Activated CD8-positive, alpha-beta T cell treated with anti-CD3 and anti-CD28 coated beads for 36 hours (primary cell): ENCODE measurements around the gene PLA2G3. TPM values are rescaled to one million over a fixed set of nuclear protein-coding genes. Genes with fewer than 3 reads are reported as not detected.
"Not testable (repeated sequence)": the region's sequence is repeated elsewhere in the genome, so short reads cannot be mapped to it uniquely, and the experiment has no call there.

Experiments
- ATAC-seq: fragments of 200-7000 bp; cut with Tn5 transposase; one replicate; pipeline ENCODE4 v1.10.0; 2021; ENCODE audit warnings: mild to moderate bottlenecking, moderate library complexity
- CTCF ChIA-PET: fragments of 350-600 bp; sonication (Branson Sonifier 250); formaldehyde crosslinking; loops from one replicate; lab custom pipeline; 2021; ENCODE audit warnings: antibody characterized with exemption; lab: Charles Lee
- POLR2A ChIA-PET: fragments of 350-600 bp; sonication (Branson Sonifier 250); formaldehyde crosslinking; loops from one replicate; lab custom pipeline; 2021; ENCODE audit warnings: antibody characterized with exemption; lab: Charles Lee
- DNase-seq: peaks from one replicate; pipeline ENCODE4 v3.0.0-alpha.2; 2020
- H3K27ac Mint-ChIP-seq: one replicate; pipeline ENCODE4 v1.8.0; 2021; ENCODE audit warnings: mild to moderate bottlenecking, mixed read lengths
- H3K27me3 Mint-ChIP-seq: one replicate; pipeline ENCODE4 v1.8.0; 2021; ENCODE audit warnings: mixed read lengths
- H3K36me3 Mint-ChIP-seq: one replicate; pipeline ENCODE4 v1.8.0; 2021; ENCODE audit warnings: low read depth, mixed read lengths
- H3K4me1 Mint-ChIP-seq: one replicate; pipeline ENCODE4 v1.8.0; 2021; ENCODE audit warnings: low read depth, mixed read lengths
- H3K4me3 Mint-ChIP-seq: one replicate; pipeline ENCODE4 v1.8.0; 2021; ENCODE audit warnings: mild to moderate bottlenecking, moderate library complexity, mixed read lengths
- H3K9me3 Mint-ChIP-seq: one replicate; pipeline ENCODE4 v1.8.0; 2021; ENCODE audit warnings: mixed read lengths
- CTCF ChIP-seq: fragments of 200-600 bp; IDR thresholded peaks from one replicate; pipeline ENCODE4 v1.8.0; 2022; ENCODE audit warnings: antibody characterized with exemption, mild to moderate bottlenecking
- intact Hi-C: fragments of 100-400 bp; cut with micrococcal nuclease; formaldehyde crosslinking; loops from one replicate; pipeline ENCODE4 v1.10.0; 2022
- total RNA-seq, 2 experiments: library from RNA; stranded (reverse); gene quantifications; one replicate each; pipeline ENCODE4 v1.2.3, GENCODE V29; 2021

The PLA2G3 gene
- total RNA-seq, 2 experiments from 2014 or later: not detected

DNA sequence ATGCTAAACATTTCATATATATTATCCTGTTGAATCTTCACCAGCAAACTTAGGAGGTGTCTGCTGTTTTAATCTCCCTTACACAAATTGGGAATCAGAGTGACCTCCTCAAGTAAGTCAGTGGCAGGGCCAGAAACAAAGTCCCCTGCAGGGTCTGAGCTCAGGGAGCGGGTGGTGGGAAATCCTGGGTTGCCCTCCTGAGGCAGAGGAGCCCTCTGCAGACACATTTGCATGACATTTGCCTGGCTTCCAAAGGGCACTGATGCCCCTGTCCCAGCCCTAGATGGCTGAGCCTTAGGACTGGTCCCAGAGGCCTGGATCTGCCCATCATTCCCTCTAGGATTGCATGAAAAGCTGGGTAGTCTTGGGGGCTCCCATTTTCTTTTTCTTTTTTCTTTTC, 19.7 kb downstream of the PLA2G3 start:
- no peak for TF ChIP-seq CTCF
- no peak for ATAC-seq
- Mint-ChIP-seq H3K27me3 (no peaks in the 10 kb centered on the region), H3K4me1 (no peaks in the 10 kb centered on the region), H3K4me3 (no peak overlapping the region), H3K36me3 (no peaks in the 10 kb centered on the region), H3K9me3 (no peaks in the 10 kb centered on the region), H3K27ac (no peak overlapping the region)
- DNase-seq: no peak
- CTCF ChIA-PET: no interaction called here
- POLR2A ChIA-PET: no interaction called here
- intact Hi-C loops: no loop called here

DNA sequence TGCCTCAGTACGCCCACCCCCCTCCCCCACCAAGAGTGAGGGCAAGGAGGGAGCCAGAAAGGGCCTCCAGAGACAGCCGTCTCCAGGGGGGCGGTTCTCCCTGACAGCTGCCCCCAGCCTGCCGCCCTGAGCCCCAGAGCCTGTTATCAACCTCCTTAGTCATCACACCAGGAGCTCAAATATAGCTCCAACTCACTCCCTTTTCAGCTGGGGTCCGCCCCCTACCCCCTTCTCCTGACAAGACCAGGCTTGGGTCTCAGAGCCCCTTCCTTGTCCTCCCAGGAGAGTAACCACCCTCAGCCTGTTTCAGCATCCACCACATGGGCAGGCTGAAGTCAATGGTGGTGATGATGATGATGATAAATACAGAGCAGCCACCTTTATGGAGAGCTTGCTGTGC, 20.1 kb downstream of the PLA2G3 start:
- ChIA-PET POLR2A (no interaction called here), CTCF (interaction anchor here (1.4 kb wide), 1 partner anchor 11 kb away, joined by 4 read pairs; no protein-coding TSS in a partner anchor)
- intact Hi-C loops: no loop called here
- H3K9me3 Mint-ChIP-seq: no peaks in the 10 kb centered on the region
- no peak for DNase-seq
- no peak for ATAC-seq
- H3K4me1 Mint-ChIP-seq: no peaks in the 10 kb centered on the region
- no peak for TF ChIP-seq CTCF
- no peaks in the 10 kb centered on the region for H3K36me3 Mint-ChIP-seq
- H3K27ac Mint-ChIP-seq: no peak overlapping the region
- H3K27me3 Mint-ChIP-seq: no peaks in the 10 kb centered on the region
- H3K4me3 Mint-ChIP-seq: no peak overlapping the region

DNA sequence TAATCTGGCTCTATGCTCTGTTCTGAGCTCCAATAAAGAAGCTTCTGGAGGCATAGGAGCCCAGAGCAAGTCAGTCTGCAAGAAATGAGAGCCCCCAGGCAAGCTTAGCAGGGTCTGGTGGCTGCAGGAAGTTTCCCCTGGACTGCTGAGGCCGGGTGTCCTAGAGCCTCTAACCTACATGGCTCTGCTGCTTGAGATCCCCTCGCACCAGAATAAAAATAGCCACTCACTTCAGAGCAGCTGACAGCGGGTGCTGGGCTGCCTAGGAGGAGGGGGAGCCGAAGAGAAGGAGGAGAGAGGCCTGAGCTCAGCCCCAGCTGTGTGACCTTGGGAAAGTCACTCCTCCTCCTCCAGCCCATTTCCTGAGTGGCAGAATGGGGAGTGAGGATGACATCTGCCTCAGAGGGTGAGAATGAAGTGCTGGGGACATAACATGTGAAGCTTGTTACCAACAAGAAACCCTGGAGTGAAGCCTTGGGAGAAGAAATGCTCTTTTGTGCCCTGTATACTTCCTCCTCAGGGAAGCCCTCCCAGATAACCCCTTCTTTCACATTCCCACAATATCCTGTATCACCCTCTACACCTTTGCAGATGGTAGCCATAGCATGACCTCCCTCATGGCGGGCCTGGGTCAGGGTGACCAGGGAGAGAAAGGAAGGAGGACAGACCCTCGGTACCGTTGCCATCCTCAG, 21.1 kb downstream of the PLA2G3 start:
- no peaks in the 10 kb centered on the region for H3K4me1 Mint-ChIP-seq
- no peak for TF ChIP-seq CTCF
- H3K4me3 Mint-ChIP-seq: no peak overlapping the region
- ChIA-PET CTCF (interaction anchor here (1.2 to 1.4 kb wide), 2 partner anchors 10 to 11 kb away, joined by 3 to 4 read pairs; partner anchors contain the start of gene SELENOM), POLR2A (interaction anchor here (1.4 kb wide), 1 partner anchor 34 kb away, joined by 3 read pairs; no protein-coding TSS in a partner anchor)
- no peaks in the 10 kb centered on the region for H3K36me3 Mint-ChIP-seq
- DNase-seq: no peak
- intact Hi-C loops: no loop called here
- H3K27me3 Mint-ChIP-seq: no peaks in the 10 kb centered on the region
- no peak overlapping the region for H3K27ac Mint-ChIP-seq
- no peak for ATAC-seq
- no peaks in the 10 kb centered on the region for H3K9me3 Mint-ChIP-seq

GRCh38 chr22:31118046-31118820, 22.1 kb downstream of the PLA2G3 start:
- ATAC-seq (no peak), DNase-seq (no peak)
- no peaks in the 10 kb centered on the region for H3K27me3 Mint-ChIP-seq
- ChIA-PET CTCF (interaction anchor here (1.2 kb wide), 1 partner anchor 11 kb away, joined by 3 read pairs; the partner anchor contains the start of gene SELENOM), POLR2A (interaction anchor here (1.4 kb wide), 1 partner anchor 33 kb away, joined by 3 read pairs; no protein-coding TSS in a partner anchor)
- H3K4me3 Mint-ChIP-seq: no peak overlapping the region
- TF ChIP-seq CTCF: no peak
- H3K9me3 Mint-ChIP-seq: no peaks in the 10 kb centered on the region
- no peak overlapping the region for H3K27ac Mint-ChIP-seq
- H3K4me1 Mint-ChIP-seq: no peaks in the 10 kb centered on the region
- no peaks in the 10 kb centered on the region for H3K36me3 Mint-ChIP-seq
- intact Hi-C loops: no loop called here

- CTCF ChIA-PET, H3K36me3 Mint-ChIP-seq, ATAC-seq, intact Hi-C loops, H3K9me3 Mint-ChIP-seq, H3K27ac Mint-ChIP-seq, POLR2A ChIA-PET, H3K27me3 Mint-ChIP-seq, H3K4me1 Mint-ChIP-seq, DNase-seq, H3K4me3 Mint-ChIP-seq: not testable (repeated sequence)
Observed at GRCh38 chr22:31112547-31113091, 27.7 kb downstream of the PLA2G3 start.
